Kidney (tissue), 14 donors: ENCODE data around the gene TBCEL. TPM values are rescaled to one million over a fixed set of nuclear protein-coding genes. Genes with fewer than 3 reads are reported as not detected.
A peak's percentile ranks its signal among the peaks of the same experiment; 100 is the strongest.

Experiments
- DNase-seq, 5 donors: peaks; one replicate each; pipeline ENCODE4 v3.0.0-alpha.2; 2013 to 2020
- FAIRE-seq: peaks from 2 replicates; lab custom pipeline; 2012; peaks lifted over from hg19 to GRCh38; lab: Jason Lieb, UNC
- H3K27ac ChIP-seq, 2 donors: one replicate each; pipeline ENCODE4 v1.7.0; 2013; ENCODE audit warnings: low read depth in 2 of 2, low read length in 2 of 2, inconsistent platforms in 1 of 2
- H3K27me3 ChIP-seq: one replicate; pipeline ENCODE4 v1.7.1; 2013; ENCODE audit warnings: low read length, inconsistent platforms; ENCODE audit not compliant: control insufficient read depth, insufficient read depth
- H3K36me3 ChIP-seq, 3 donors: one replicate each; pipeline versions ENCODE4 v1.7.0 to v1.7.1; 2013; ENCODE audit warnings: low read length in 3 of 3, control low read depth in 1 of 3, inconsistent platforms in 1 of 3; ENCODE audit not compliant: insufficient read depth in 3 of 3, control insufficient read depth in 2 of 3
- H3K4me1 ChIP-seq, 3 donors: one replicate each; pipeline versions ENCODE4 v1.7.0 to v1.7.1; 2013; ENCODE audit warnings: low read length in 3 of 3, inconsistent platforms in 1 of 3, low read depth in 1 of 3; ENCODE audit not compliant: control insufficient read depth in 2 of 3, insufficient read depth in 2 of 3
- H3K4me3 ChIP-seq, 3 donors: one replicate each; pipeline versions ENCODE4 v1.7.0 to v1.8.1; 2013; ENCODE audit warnings: low read length in 3 of 3, control low read depth in 1 of 3, inconsistent platforms in 1 of 3
- H3K9ac ChIP-seq, 3 donors: one replicate each; pipeline versions ENCODE4 v1.7.0 to v1.7.1; 2013; ENCODE audit warnings: low read length in 3 of 3, control low read depth in 1 of 3, inconsistent platforms in 1 of 3
- H3K9me3 ChIP-seq, 3 donors: one replicate each; pipeline versions ENCODE4 v1.7.0 to v1.7.1; 2013; ENCODE audit warnings: low read length in 3 of 3, control low read depth in 1 of 3, inconsistent platforms in 1 of 3; ENCODE audit not compliant: control insufficient read depth in 2 of 3, insufficient read depth in 1 of 3
- intact Hi-C: fragments of 100-400 bp; cut with DNase I; formaldehyde crosslinking; loops from one replicate; pipeline ENCODE4 v1.11.1; 2022
- polyA plus RNA-seq: library from polyadenylated mRNA; stranded (reverse); fragments of 350-450 nt; fragmentation: Illumina TruSeq; extraction: RNeasy Lipid Tissue Mini Kit (QIAGEN cat#74804); gene quantifications from one replicate; pipeline ENCODE4 v1.2.3, GENCODE V29; 2014; ENCODE audit warnings: low read depth, low replicate concordance; ENCODE audit not compliant: insufficient read depth
- total RNA-seq: library from RNA; stranded (reverse); fragmentation: NEBNext Ultra II Directional; extraction: Animal tissue kit (Norgen Biotek cat#: 25700); gene quantifications from one replicate; pipeline ENCODE4 v1.2.1, GENCODE V29; 2021
- TF ChIP-seq, protein P1 (sequence below): IDR thresholded peaks from 3 replicates; pipeline ENCODE4 v1.5.1; 2012; ENCODE audit warnings: mild to moderate bottlenecking, moderate library complexity, borderline replicate concordance; ENCODE audit not compliant: insufficient read depth; ENCODE audit errors: extremely low read depth
- donor health status: control.
- donor health status: control.
- donor health status: control.
- donor health status: control.
- donor health status: control.
- donor health status: DM: yes; HTN: yes; CAD: no.
- donor health status: Normal renal cell carcinoma (clear cell type).

Gene TBCEL
- total and polyA plus RNA-seq, 2 donors from 2014 or later, result 5.0 to 41.8 TPM

- Histone ChIP-seq H3K9ac (no peak overlapping the region), H3K4me1 (no peaks in the 10 kb centered on the region), H3K9me3 (no peaks in the 10 kb centered on the region), H3K27ac (no peak overlapping the region), H3K27me3 (no peaks in the 10 kb centered on the region), H3K4me3 (no peak overlapping the region), H3K36me3 (peaks cover 0 to 8% (median 2%) of the 10 kb centered on the region in 3 donors)
- intact Hi-C loops, result no loop called here
- no peak for FAIRE-seq
- DNase-seq, result peak in 3 of 5 donors; percentile 60 to 78 (median 74)
- TF ChIP-seq, protein P1, sequence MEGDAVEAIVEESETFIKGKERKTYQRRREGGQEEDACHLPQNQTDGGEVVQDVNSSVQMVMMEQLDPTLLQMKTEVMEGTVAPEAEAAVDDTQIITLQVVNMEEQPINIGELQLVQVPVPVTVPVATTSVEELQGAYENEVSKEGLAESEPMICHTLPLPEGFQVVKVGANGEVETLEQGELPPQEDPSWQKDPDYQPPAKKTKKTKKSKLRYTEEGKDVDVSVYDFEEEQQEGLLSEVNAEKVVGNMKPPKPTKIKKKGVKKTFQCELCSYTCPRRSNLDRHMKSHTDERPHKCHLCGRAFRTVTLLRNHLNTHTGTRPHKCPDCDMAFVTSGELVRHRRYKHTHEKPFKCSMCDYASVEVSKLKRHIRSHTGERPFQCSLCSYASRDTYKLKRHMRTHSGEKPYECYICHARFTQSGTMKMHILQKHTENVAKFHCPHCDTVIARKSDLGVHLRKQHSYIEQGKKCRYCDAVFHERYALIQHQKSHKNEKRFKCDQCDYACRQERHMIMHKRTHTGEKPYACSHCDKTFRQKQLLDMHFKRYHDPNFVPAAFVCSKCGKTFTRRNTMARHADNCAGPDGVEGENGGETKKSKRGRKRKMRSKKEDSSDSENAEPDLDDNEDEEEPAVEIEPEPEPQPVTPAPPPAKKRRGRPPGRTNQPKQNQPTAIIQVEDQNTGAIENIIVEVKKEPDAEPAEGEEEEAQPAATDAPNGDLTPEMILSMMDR, result no peak
Measured at GRCh38 chr11:121082670-121083069, 58.8 kb downstream of the TBCEL start.

DNA sequence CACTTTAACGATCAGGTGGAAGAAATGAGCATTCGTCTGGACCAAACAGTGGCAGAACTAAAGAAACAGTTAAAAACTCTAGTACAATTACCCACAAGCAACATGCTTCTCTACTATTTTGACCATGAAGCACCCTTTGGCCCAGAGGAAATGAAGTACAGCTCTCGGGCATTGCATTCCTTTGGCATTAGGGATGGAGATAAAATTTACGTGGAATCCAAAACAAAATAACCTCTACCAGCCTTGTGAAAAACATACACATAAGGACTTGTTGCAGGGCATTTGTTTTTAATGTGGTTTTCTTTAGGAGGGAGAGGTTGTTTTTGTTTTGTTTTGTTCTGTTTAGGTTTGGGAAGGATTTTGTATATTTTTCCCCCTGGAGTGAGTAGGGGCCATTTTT is 63.0 kb downstream of the TBCEL start:
- intact Hi-C loops, result no loop called here
- TF ChIP-seq, protein P1, result no peak
- H3K9me3 ChIP-seq, result no peaks in the 10 kb centered on the region
- H3K27me3 ChIP-seq, result no peaks in the 10 kb centered on the region
- H3K4me1 ChIP-seq, result no peaks in the 10 kb centered on the region
- no peak for DNase-seq
- no peak overlapping the region for H3K27ac ChIP-seq
- FAIRE-seq, result no peak
- H3K36me3 ChIP-seq, result peaks cover 0 to 8% (median 7%) of the 10 kb centered on the region in 3 donors
- H3K4me3 ChIP-seq, result no peak overlapping the region
- H3K9ac ChIP-seq, result no peak overlapping the region

DNA sequence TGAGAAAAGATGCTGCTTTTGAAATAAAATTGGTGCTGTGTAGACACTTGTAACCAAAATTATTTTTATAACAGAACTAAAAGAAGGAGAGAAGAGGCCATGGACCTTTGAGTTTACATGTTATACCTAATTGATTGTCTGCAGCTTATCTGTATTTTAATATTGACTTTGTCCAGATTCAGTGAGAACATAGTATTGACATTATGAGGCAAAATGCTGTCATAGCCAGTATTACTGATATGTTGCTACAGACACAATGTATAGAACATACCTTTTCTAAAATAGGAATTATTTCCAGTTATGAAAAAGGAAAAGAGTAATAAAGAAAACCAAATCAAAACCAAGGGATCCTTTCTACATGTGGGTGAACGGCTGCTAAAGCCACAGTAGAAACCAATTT is 65.7 kb downstream of the TBCEL start:
- no peaks in the 10 kb centered on the region for H3K27me3 ChIP-seq
- H3K9me3 ChIP-seq, result no peaks in the 10 kb centered on the region
- FAIRE-seq, result no peak
- TF ChIP-seq, protein P1, result no peak
- no peak overlapping the region for H3K4me3 ChIP-seq
- intact Hi-C loops, result no loop called here
- peaks cover 0 to 7% (median 3%) of the 10 kb centered on the region in 3 donors for H3K36me3 ChIP-seq
- no peak overlapping the region for H3K27ac ChIP-seq
- H3K9ac ChIP-seq, result no peak overlapping the region
- no peaks in the 10 kb centered on the region for H3K4me1 ChIP-seq
- DNase-seq, result no peak

GRCh38 chr11:121090145-121090721 is 66.3 kb downstream of the TBCEL start:
- TF ChIP-seq, protein P1, result no peak
- no peak for FAIRE-seq

More at GRCh38 chr11:121090145-121090721, 66.3 kb downstream of the TBCEL start:
- peaks cover 0 to 7% (median 3%) of the 10 kb centered on the region in 3 donors for H3K36me3 ChIP-seq
- no peak overlapping the region for H3K9ac ChIP-seq
- DNase-seq, result no peak
- intact Hi-C loops, result no loop called here
- no peaks in the 10 kb centered on the region for H3K9me3 ChIP-seq
- H3K27me3 ChIP-seq, result no peaks in the 10 kb centered on the region
- H3K27ac ChIP-seq, result no peak overlapping the region
- no peaks in the 10 kb centered on the region for H3K4me1 ChIP-seq
- no peak overlapping the region for H3K4me3 ChIP-seq
